Fibroblast of villous mesenchyme (primary cell): ENCODE results near the gene KDR. TPM values are rescaled to one million over a fixed set of nuclear protein-coding genes. Genes with fewer than 3 reads are reported as not detected.

Experiments
- DNase-seq: peaks from one replicate; pipeline ENCODE4 v3.0.0-alpha.2; 2010; ENCODE audit warnings: low read depth
- H3K4me3 ChIP-seq: 2 replicates; pipeline ENCODE4 v1.5.1; 2011; ENCODE audit warnings: low read depth, mild to moderate bottlenecking, low read length
- total RNA-seq: library from RNA; depleted of rRNA; stranded (reverse); fragments of >200 nt; gene quantifications from 2 replicates; pipeline ENCODE4 v1.2.3, GENCODE V29; 2012
- TF ChIP-seq, protein P1 (sequence below): IDR thresholded peaks from 2 replicates; pipeline ENCODE4 v1.5.1; 2012; ENCODE audit warnings: low read depth, mild to moderate bottlenecking, low read length; ENCODE audit not compliant: insufficient read depth

The KDR gene
- total RNA-seq, 1 donor, result 0.86 TPM

DNA sequence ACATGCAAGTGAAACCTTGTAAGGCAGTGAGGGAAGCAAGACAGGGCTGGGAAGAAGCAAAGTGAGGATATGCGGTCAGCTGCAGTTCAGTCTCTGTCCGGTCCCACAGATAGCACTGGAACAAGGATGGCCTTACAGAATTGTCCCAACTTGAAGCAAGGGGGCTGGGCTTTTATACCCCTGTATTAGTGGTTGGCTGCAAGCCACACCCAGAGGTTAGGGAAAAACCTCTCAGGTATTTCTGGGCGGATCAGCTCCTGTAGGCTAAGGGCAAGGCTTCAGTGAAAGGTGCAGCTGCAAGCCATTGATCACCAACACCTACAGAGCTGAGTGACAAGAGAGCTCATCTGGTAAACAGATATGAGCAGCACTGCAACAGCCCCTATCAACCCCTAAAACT lies 89.0 kb downstream of the KDR start:
- H3K4me3 ChIP-seq, result no peak overlapping the region
- TF ChIP-seq, protein P1, sequence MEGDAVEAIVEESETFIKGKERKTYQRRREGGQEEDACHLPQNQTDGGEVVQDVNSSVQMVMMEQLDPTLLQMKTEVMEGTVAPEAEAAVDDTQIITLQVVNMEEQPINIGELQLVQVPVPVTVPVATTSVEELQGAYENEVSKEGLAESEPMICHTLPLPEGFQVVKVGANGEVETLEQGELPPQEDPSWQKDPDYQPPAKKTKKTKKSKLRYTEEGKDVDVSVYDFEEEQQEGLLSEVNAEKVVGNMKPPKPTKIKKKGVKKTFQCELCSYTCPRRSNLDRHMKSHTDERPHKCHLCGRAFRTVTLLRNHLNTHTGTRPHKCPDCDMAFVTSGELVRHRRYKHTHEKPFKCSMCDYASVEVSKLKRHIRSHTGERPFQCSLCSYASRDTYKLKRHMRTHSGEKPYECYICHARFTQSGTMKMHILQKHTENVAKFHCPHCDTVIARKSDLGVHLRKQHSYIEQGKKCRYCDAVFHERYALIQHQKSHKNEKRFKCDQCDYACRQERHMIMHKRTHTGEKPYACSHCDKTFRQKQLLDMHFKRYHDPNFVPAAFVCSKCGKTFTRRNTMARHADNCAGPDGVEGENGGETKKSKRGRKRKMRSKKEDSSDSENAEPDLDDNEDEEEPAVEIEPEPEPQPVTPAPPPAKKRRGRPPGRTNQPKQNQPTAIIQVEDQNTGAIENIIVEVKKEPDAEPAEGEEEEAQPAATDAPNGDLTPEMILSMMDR, result no peak
- no peak for DNase-seq

DNA sequence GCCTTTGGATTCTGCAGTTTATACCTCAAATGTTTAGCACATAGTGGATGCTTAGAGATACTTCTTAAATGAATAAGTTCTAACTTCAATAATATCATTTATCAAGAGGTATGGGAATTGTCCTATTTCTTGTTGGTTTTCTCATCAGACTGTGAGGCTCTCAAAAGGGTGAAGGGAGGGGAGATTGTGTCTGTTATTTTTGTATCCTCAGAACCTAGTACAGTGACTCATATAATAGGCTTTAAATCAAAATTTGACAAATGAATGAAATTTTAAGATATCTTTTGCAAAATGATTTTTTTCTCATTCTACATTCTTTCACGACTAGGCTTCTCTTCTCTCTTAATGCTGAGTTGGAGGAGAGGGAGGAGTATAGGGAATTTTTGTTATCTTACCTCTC lies 89.5 kb downstream of the KDR start:
- no peak overlapping the region for H3K4me3 ChIP-seq
- no peak for DNase-seq
- TF ChIP-seq, protein P1, result no peak

DNA sequence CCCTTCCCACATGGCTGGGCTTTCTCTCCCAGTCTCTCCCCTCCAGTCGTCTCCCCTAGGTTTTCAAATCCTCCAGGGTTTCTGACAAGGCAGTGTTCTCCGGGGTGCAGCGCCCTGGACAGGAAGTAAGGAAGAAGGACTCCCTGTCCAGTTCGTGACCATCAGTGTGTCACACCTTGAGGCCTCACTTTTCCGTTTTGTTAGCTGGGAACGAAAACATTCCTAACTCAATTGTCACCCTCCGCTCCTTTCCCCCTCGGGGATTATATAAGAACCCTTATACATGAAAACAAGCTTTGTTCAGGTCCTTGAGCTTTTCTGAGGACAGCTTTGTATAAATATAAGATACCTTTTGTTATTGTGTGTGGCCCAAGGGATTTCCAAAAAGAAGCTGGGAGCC lies 92.1 kb downstream of the KDR start:
- TF ChIP-seq, protein P1, result no peak
- DNase-seq, result no peak
- H3K4me3 ChIP-seq, result no peak overlapping the region

GRCh38 chr4:55032788-55033187 lies 92.6 kb downstream of the KDR start:
- peak; percentile 28 for DNase-seq
- TF ChIP-seq, protein P1, result no peak

DNA sequence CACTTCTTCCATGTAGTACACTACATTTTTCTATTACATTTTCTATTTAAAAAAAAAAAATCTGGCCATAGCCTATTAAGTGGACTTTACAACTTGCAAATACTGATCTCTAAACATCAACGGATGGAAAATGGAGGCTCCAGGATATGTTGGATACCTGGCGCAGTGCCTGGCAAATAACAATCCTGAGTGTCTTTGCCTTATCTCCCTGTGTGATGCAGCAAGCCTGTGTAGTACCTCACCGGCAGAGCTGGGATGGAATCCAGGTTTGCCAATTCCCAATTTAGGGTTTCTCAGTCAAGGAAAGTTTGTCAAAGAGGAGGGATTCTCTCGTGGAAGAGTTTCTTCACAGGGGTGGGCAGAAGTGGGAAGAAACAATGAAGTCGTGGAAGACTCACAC lies 93.2 kb downstream of the KDR start:
- no peak for DNase-seq
- TF ChIP-seq, protein P1, result no peak
- H3K4me3 ChIP-seq, result no peak overlapping the region

More at GRCh38 chr4:55032788-55033187, 92.6 kb downstream of the KDR start:
- no peak overlapping the region for H3K4me3 ChIP-seq

DNA sequence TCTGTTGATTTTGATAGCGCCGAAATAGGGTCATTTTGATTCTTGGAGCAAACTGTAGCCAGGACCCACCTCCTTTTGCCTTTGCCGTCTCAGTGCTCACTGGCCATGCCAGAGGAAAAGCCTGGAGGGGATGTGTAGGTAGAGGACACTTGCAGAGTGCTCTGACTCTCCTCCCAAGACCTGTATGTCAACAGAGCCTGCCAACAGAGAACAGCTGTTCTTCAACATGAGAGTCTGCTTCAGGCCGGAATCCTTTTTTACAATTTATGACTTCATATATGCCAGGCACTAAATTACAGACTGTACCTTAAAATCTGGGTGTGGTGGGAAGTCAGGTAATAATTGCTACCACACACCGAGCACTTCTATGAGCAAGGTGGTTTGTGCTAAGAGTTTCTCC lies 94.2 kb downstream of the KDR start:
- no peak for DNase-seq
- TF ChIP-seq, protein P1, result no peak
- H3K4me3 ChIP-seq, result no peak overlapping the region

DNA sequence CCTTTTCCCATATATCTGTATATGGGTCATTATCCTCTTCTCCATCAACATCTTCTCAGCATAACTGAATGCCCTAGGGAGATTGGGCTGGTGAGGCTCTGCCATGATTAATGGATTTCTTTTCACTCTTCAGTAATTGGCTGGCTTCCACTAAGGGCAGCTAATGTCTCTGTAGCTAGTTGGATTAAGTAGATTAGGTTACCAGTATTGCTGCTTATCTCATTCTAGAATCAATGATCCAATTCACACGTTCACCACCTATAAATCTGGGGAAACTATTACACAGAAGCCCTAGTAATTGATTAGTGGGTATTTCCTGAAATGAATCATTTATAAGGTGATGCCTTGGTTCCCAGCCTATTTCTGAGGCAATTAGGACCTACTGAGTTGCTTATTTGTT lies 94.8 kb downstream of the KDR start:
- TF ChIP-seq, protein P1, result no peak
- no peak overlapping the region for H3K4me3 ChIP-seq
- no peak for DNase-seq
